ENCODE results near the gene RANBP1.

Gene RANBP1

GRCh38 chr22:20126284-20127029 is 10.6 kb downstream of the RANBP1 start:
- no peak overlapping the region for H2AFZ ChIP-seq (ENCODE audit: low read length)
- H3K9me2 ChIP-seq (replicated peaks; ENCODE audit: low read depth, low read length): no peaks in the 10 kb centered on the region
- 0 out of 2 replicates have a peak, but pooled peaks cover 2% of the 10 kb centered on the region for H3F3A ChIP-seq (ENCODE audit: low read depth)
- no peaks in the 10 kb centered on the region for H3K9me3 ChIP-seq (ENCODE audit: insufficient read depth, low read depth, low read length)
- H4K20me1 ChIP-seq (ENCODE audit: insufficient read depth, low read length, poor library complexity, severe bottlenecking): peaks cover 43% of the 10 kb centered on the region
- no peak overlapping the region for H3K4me2 ChIP-seq (ENCODE audit: low read depth, low read length, poor library complexity, severe bottlenecking)
- no peak overlapping the region for H3K4me3 ChIP-seq (ENCODE audit: low read length, poor library complexity, severe bottlenecking)
- no peaks in the 10 kb centered on the region for H3K27me3 ChIP-seq (ENCODE audit: insufficient read depth, low read length, poor library complexity, severe bottlenecking)
- no peak overlapping the region for H3K9ac ChIP-seq (ENCODE audit: low read depth, low read length, poor library complexity, severe bottlenecking)
- H3K36me3 ChIP-seq (ENCODE audit: insufficient read depth, low read length): peaks cover 72% of the 10 kb centered on the region; the same call in 1 of the 2 replicates
- H3K4me1 ChIP-seq (ENCODE audit: insufficient read depth, low read length, poor library complexity, severe bottlenecking): peaks cover 10% of the 10 kb centered on the region
- H3K79me2 ChIP-seq (ENCODE audit: insufficient read depth, low read length): peaks cover 36% of the 10 kb centered on the region
- TF ChIP-seq, protein P1, sequence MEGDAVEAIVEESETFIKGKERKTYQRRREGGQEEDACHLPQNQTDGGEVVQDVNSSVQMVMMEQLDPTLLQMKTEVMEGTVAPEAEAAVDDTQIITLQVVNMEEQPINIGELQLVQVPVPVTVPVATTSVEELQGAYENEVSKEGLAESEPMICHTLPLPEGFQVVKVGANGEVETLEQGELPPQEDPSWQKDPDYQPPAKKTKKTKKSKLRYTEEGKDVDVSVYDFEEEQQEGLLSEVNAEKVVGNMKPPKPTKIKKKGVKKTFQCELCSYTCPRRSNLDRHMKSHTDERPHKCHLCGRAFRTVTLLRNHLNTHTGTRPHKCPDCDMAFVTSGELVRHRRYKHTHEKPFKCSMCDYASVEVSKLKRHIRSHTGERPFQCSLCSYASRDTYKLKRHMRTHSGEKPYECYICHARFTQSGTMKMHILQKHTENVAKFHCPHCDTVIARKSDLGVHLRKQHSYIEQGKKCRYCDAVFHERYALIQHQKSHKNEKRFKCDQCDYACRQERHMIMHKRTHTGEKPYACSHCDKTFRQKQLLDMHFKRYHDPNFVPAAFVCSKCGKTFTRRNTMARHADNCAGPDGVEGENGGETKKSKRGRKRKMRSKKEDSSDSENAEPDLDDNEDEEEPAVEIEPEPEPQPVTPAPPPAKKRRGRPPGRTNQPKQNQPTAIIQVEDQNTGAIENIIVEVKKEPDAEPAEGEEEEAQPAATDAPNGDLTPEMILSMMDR (conservative IDR thresholded peaks at IDR 0.05; ENCODE audit: low read length): no peak

- no peak overlapping the region for H3K4me2 ChIP-seq (ENCODE audit: low read depth, low read length, poor library complexity, severe bottlenecking)
- peaks cover 32% of the 10 kb centered on the region for H3K79me2 ChIP-seq (ENCODE audit: insufficient read depth, low read length)
- no peaks in the 10 kb centered on the region for H3K27me3 ChIP-seq (ENCODE audit: insufficient read depth, low read length, poor library complexity, severe bottlenecking)
- 0 out of 2 replicates have a peak, but pooled peaks cover 2% of the 10 kb centered on the region for H3F3A ChIP-seq (ENCODE audit: low read depth)
- H3K9me3 ChIP-seq (ENCODE audit: insufficient read depth, low read depth, low read length): no peaks in the 10 kb centered on the region
- peaks cover 62% of the 10 kb centered on the region; the same call in 1 of the 2 replicates for H3K36me3 ChIP-seq (ENCODE audit: insufficient read depth, low read length)
- TF ChIP-seq, protein P1 (conservative IDR thresholded peaks at IDR 0.05; ENCODE audit: low read length): no peak
- no peak for TF ChIP-seq EZH2phosphoT487 (IDR thresholded peaks at IDR 0.05; ENCODE audit: borderline replicate concordance)
- H3K9me2 ChIP-seq (replicated peaks; ENCODE audit: low read depth, low read length): no peaks in the 10 kb centered on the region
- peaks cover 39% of the 10 kb centered on the region for H4K20me1 ChIP-seq (ENCODE audit: insufficient read depth, low read length, poor library complexity, severe bottlenecking)
- no peak overlapping the region for H3K9ac ChIP-seq (ENCODE audit: low read depth, low read length, poor library complexity, severe bottlenecking)
- peaks cover 3% of the 10 kb centered on the region for H3K4me1 ChIP-seq (ENCODE audit: insufficient read depth, low read length, poor library complexity, severe bottlenecking)
- H2AFZ ChIP-seq (ENCODE audit: low read length): no peak overlapping the region
- H3K4me3 ChIP-seq (ENCODE audit: low read length, poor library complexity, severe bottlenecking): no peak overlapping the region
Observed at GRCh38 chr22:20127318-20127868, 11.5 kb downstream of the RANBP1 start.

DNA sequence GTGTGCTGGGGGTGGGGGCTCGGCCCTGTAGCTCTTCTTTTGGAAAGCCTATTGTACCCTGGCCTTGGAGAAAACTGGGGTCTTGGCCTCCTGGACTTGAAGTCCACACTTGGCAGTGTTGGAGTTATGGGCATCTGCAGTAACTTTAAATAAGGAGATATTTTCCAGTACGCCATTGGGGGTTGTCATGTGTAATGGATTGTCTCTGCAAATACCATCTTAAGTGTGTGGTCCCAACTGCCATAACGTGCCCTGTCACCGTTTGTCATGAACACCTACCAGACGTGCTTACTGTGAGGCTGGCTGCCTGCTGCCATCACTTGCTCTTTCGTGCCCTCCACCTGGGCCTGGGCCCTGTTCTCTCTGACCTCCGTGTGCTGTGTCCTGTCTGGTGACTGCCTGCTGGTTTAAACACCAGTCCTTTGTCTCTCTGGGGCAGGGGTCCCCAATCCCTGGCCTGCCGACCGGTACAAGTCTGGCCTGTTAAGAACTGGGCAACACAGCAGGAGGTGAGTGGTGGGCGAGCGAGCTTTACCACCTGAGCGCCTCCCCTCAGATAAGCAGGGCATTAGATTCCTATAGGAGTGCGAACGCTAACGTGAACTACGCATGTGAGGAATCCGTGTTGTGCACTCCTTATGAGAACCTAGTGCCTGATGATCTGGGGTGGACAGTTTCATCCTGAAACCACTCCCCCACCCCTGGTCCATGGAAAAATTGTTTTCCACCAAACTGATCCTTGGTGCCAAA is 12.1 kb downstream of the RANBP1 start:
- H3K4me2 ChIP-seq (ENCODE audit: low read depth, low read length, poor library complexity, severe bottlenecking): no peak overlapping the region
- TF ChIP-seq EZH2phosphoT487 (IDR thresholded peaks at IDR 0.05; ENCODE audit: borderline replicate concordance): no peak
- TF ChIP-seq, protein P1 (conservative IDR thresholded peaks at IDR 0.05; ENCODE audit: low read length): no peak
- H3K9ac ChIP-seq (ENCODE audit: low read depth, low read length, poor library complexity, severe bottlenecking): no peak overlapping the region
- no peaks in the 10 kb centered on the region for H3K9me2 ChIP-seq (replicated peaks; ENCODE audit: low read depth, low read length)
- H3K4me3 ChIP-seq (ENCODE audit: low read length, poor library complexity, severe bottlenecking): no peak overlapping the region
- no peak overlapping the region for H2AFZ ChIP-seq (ENCODE audit: low read length)
- H4K20me1 ChIP-seq (ENCODE audit: insufficient read depth, low read length, poor library complexity, severe bottlenecking): peaks cover 42% of the 10 kb centered on the region
- 0 out of 2 replicates have a peak, but pooled peaks cover 2% of the 10 kb centered on the region for H3F3A ChIP-seq (ENCODE audit: low read depth)
- peaks cover 57% of the 10 kb centered on the region; the same call in 1 of the 2 replicates for H3K36me3 ChIP-seq (ENCODE audit: insufficient read depth, low read length)
- H3K9me3 ChIP-seq (ENCODE audit: insufficient read depth, low read depth, low read length): no peaks in the 10 kb centered on the region
- peaks cover 32% of the 10 kb centered on the region for H3K79me2 ChIP-seq (ENCODE audit: insufficient read depth, low read length)
- H3K27me3 ChIP-seq (ENCODE audit: insufficient read depth, low read length, poor library complexity, severe bottlenecking): no peaks in the 10 kb centered on the region
- H3K4me1 ChIP-seq (ENCODE audit: insufficient read depth, low read length, poor library complexity, severe bottlenecking): peaks cover 9% of the 10 kb centered on the region
